ENCODE results near the gene GGPS1. TPM values are rescaled to one million over a fixed set of nuclear protein-coding genes. Genes with fewer than 3 reads are reported as not detected.

GGPS1 gene
- total RNA-seq, 6 donors from 2014 or later: 5.0 to 32.6 (median 25.4) TPM

GRCh38 chr1:235295902-235296350 lies 32.4 kb upstream of the GGPS1 start:
- H3K9me3 ChIP-seq: no peaks in the 10 kb centered on the region
- peak overlapping the region in 1 of 4 donors; percentile 51 for H3K27ac ChIP-seq
- 75 to 80% methylated on average over 5 of the region's 5 CpGs for WGBS, 2 donors
- H3K36me3 ChIP-seq: no peaks in the 10 kb centered on the region
- H3K27me3 ChIP-seq: no peaks in the 10 kb centered on the region
- ATAC-seq (ENCODE audit: low FRiP score in 2 of 2) (peak in 1 of 2 donors; percentile 71), DNase-seq (peak in 1 of 2 donors; percentile 31)
- peaks cover 7 to 53% (median 21%) of the 10 kb centered on the region in 4 donors for H3K4me1 ChIP-seq
- TF ChIP-seq EP300 (IDR thresholded peaks at IDR 0.05) (no peak), CTCF (IDR thresholded peaks at IDR 0.05) (no peak), POLR2AphosphoS5 (IDR thresholded peaks at IDR 0.05) (peak in 1 of 2 donors; percentile 16), POLR2A (IDR thresholded peaks at IDR 0.05) (no peak)
- no peak overlapping the region for H3K4me3 ChIP-seq

- WGBS, 2 donors: 94 to 100% methylated on average over 1 of the region's 1 CpG
- no peak for TF ChIP-seq POLR2A (IDR thresholded peaks at IDR 0.05)
- TF ChIP-seq EP300 (IDR thresholded peaks at IDR 0.05): no peak
- no peak for TF ChIP-seq CTCF (IDR thresholded peaks at IDR 0.05)
- TF ChIP-seq POLR2AphosphoS5 (IDR thresholded peaks at IDR 0.05): no peak
- ATAC-seq (ENCODE audit: low FRiP score in 2 of 2): no peak
- H3K36me3 ChIP-seq: no peaks in the 10 kb centered on the region
- H3K9me3 ChIP-seq: no peaks in the 10 kb centered on the region
- H3K4me3 ChIP-seq: no peak overlapping the region
- DNase-seq: no peak
- H3K27me3 ChIP-seq: no peaks in the 10 kb centered on the region
- H3K27ac ChIP-seq: peak overlapping the region in 1 of 4 donors; percentile 51
- peaks cover 7 to 49% (median 21%) of the 10 kb centered on the region in 4 donors for H3K4me1 ChIP-seq
Observed at GRCh38 chr1:235296729-235297128, 31.6 kb upstream of the GGPS1 start.

GRCh38 chr1:235297579-235297978 lies 30.8 kb upstream of the GGPS1 start:
- DNase-seq (no peak), ATAC-seq (ENCODE audit: low FRiP score in 2 of 2) (no peak)
- Histone ChIP-seq H3K27ac (no peak overlapping the region), H3K4me1 (peaks cover 12 to 43% (median 16%) of the 10 kb centered on the region in 4 donors), H3K4me3 (no peak overlapping the region), H3K36me3 (no peaks in the 10 kb centered on the region), H3K9me3 (no peaks in the 10 kb centered on the region), H3K27me3 (no peaks in the 10 kb centered on the region)
- TF ChIP-seq EP300 (IDR thresholded peaks at IDR 0.05) (no peak), POLR2A (IDR thresholded peaks at IDR 0.05) (no peak), POLR2AphosphoS5 (IDR thresholded peaks at IDR 0.05) (no peak), CTCF (IDR thresholded peaks at IDR 0.05) (no peak)
- WGBS, 2 donors: 40 to 54% methylated on average over 3 of the region's 3 CpGs

- WGBS, 2 donors: 52 to 60% methylated on average over 2 of the region's 2 CpGs
- no peak for DNase-seq
- no peak overlapping the region for H3K4me3 ChIP-seq
- H3K9me3 ChIP-seq: no peaks in the 10 kb centered on the region
- no peaks in the 10 kb centered on the region for H3K36me3 ChIP-seq
- peaks cover 8 to 39% (median 19%) of the 10 kb centered on the region in 4 donors for H3K4me1 ChIP-seq
- no peak overlapping the region for H3K27ac ChIP-seq
- no peak for ATAC-seq (ENCODE audit: low FRiP score in 2 of 2)
- no peak for TF ChIP-seq POLR2AphosphoS5 (IDR thresholded peaks at IDR 0.05)
- no peak for TF ChIP-seq EP300 (IDR thresholded peaks at IDR 0.05)
- TF ChIP-seq CTCF (IDR thresholded peaks at IDR 0.05): no peak
- no peak for TF ChIP-seq POLR2A (IDR thresholded peaks at IDR 0.05)
- H3K27me3 ChIP-seq: no peaks in the 10 kb centered on the region
Observed at GRCh38 chr1:235298758-235299157, 29.6 kb upstream of the GGPS1 start.

- no peak for ATAC-seq (ENCODE audit: low FRiP score in 2 of 2)
- TF ChIP-seq EP300 (IDR thresholded peaks at IDR 0.05) (no peak), CTCF (IDR thresholded peaks at IDR 0.05) (no peak), POLR2AphosphoS5 (IDR thresholded peaks at IDR 0.05) (no peak), POLR2A (IDR thresholded peaks at IDR 0.05) (no peak)
Observed at GRCh38 chr1:235299169-235299858, 29.1 kb upstream of the GGPS1 start.

More at GRCh38 chr1:235299169-235299858, 29.1 kb upstream of the GGPS1 start:
- Histone ChIP-seq H3K4me3 (no peak overlapping the region), H3K9me3 (no peaks in the 10 kb centered on the region), H3K27me3 (no peaks in the 10 kb centered on the region), H3K36me3 (no peaks in the 10 kb centered on the region), H3K4me1 (peaks cover 7 to 43% (median 24%) of the 10 kb centered on the region in 4 donors), H3K27ac (no peak overlapping the region)
- no peak for DNase-seq
- WGBS, 2 donors: 80 to 83% methylated on average over 10 of the region's 10 CpGs
